ENCODE results near the gene MAN1A1.

GRCh38 chr6:119311514-119312142, 37.9 kb downstream of the MAN1A1 start:
- TF ChIP-seq, protein P1, sequence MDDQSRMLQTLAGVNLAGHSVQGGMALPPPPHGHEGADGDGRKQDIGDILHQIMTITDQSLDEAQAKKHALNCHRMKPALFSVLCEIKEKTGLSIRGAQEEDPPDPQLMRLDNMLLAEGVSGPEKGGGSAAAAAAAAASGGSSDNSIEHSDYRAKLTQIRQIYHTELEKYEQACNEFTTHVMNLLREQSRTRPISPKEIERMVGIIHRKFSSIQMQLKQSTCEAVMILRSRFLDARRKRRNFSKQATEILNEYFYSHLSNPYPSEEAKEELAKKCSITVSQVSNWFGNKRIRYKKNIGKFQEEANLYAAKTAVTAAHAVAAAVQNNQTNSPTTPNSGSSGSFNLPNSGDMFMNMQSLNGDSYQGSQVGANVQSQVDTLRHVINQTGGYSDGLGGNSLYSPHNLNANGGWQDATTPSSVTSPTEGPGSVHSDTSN (CRISPR knock-in tag; IDR thresholded peaks at IDR 0.05): no peak
- TF ChIP-seq, protein P2, sequence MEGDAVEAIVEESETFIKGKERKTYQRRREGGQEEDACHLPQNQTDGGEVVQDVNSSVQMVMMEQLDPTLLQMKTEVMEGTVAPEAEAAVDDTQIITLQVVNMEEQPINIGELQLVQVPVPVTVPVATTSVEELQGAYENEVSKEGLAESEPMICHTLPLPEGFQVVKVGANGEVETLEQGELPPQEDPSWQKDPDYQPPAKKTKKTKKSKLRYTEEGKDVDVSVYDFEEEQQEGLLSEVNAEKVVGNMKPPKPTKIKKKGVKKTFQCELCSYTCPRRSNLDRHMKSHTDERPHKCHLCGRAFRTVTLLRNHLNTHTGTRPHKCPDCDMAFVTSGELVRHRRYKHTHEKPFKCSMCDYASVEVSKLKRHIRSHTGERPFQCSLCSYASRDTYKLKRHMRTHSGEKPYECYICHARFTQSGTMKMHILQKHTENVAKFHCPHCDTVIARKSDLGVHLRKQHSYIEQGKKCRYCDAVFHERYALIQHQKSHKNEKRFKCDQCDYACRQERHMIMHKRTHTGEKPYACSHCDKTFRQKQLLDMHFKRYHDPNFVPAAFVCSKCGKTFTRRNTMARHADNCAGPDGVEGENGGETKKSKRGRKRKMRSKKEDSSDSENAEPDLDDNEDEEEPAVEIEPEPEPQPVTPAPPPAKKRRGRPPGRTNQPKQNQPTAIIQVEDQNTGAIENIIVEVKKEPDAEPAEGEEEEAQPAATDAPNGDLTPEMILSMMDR (tag by site-specific recombination; IDR thresholded peaks at IDR 0.05): no peak
- TF ChIP-seq ZBTB44 (tag by site-specific recombination; IDR thresholded peaks at IDR 0.05) (no peak), PRDM1 (tag by site-specific recombination; IDR thresholded peaks at IDR 0.05) (no peak), MYNN (tag by site-specific recombination; IDR thresholded peaks at IDR 0.05; ENCODE audit: borderline replicate concordance) (no peak), ZNF175 (tag by site-specific recombination; IDR thresholded peaks at IDR 0.05) (no peak), ZBTB11 (tag by site-specific recombination; conservative IDR thresholded peaks at IDR 0.05; ENCODE audit: low read depth) (no peak), ZNF362 (tag by site-specific recombination; IDR thresholded peaks at IDR 0.05) (no peak), ZEB2 (tag by site-specific recombination; IDR thresholded peaks at IDR 0.05) (no peak), ZNF248 (tag by site-specific recombination; IDR thresholded peaks at IDR 0.05) (no peak), YY1 (tag by site-specific recombination; IDR thresholded peaks at IDR 0.05) (no peak)
- TF ChIP-seq, protein P3, sequence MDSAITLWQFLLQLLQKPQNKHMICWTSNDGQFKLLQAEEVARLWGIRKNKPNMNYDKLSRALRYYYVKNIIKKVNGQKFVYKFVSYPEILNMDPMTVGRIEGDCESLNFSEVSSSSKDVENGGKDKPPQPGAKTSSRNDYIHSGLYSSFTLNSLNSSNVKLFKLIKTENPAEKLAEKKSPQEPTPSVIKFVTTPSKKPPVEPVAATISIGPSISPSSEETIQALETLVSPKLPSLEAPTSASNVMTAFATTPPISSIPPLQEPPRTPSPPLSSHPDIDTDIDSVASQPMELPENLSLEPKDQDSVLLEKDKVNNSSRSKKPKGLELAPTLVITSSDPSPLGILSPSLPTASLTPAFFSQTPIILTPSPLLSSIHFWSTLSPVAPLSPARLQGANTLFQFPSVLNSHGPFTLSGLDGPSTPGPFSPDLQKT (IDR thresholded peaks at IDR 0.05; ENCODE audit: borderline replicate concordance, low read depth, low read length): no peak
- TF ChIP-seq, protein P4, sequence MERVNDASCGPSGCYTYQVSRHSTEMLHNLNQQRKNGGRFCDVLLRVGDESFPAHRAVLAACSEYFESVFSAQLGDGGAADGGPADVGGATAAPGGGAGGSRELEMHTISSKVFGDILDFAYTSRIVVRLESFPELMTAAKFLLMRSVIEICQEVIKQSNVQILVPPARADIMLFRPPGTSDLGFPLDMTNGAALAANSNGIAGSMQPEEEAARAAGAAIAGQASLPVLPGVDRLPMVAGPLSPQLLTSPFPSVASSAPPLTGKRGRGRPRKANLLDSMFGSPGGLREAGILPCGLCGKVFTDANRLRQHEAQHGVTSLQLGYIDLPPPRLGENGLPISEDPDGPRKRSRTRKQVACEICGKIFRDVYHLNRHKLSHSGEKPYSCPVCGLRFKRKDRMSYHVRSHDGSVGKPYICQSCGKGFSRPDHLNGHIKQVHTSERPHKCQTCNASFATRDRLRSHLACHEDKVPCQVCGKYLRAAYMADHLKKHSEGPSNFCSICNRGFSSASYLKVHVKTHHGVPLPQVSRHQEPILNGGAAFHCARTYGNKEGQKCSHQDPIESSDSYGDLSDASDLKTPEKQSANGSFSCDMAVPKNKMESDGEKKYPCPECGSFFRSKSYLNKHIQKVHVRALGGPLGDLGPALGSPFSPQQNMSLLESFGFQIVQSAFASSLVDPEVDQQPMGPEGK (tag by site-specific recombination; IDR thresholded peaks at IDR 0.05): no peak
- TF ChIP-seq, protein P5, sequence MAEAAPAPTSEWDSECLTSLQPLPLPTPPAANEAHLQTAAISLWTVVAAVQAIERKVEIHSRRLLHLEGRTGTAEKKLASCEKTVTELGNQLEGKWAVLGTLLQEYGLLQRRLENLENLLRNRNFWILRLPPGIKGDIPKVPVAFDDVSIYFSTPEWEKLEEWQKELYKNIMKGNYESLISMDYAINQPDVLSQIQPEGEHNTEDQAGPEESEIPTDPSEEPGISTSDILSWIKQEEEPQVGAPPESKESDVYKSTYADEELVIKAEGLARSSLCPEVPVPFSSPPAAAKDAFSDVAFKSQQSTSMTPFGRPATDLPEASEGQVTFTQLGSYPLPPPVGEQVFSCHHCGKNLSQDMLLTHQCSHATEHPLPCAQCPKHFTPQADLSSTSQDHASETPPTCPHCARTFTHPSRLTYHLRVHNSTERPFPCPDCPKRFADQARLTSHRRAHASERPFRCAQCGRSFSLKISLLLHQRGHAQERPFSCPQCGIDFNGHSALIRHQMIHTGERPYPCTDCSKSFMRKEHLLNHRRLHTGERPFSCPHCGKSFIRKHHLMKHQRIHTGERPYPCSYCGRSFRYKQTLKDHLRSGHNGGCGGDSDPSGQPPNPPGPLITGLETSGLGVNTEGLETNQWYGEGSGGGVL (tag by site-specific recombination; IDR thresholded peaks at IDR 0.05): no peak

Measured in HEK293 (cell line).